Mammary epithelial cell (primary cell): ENCODE measurements around the gene ZNF559.

Experiments used
- EZH2 ChIP-seq: IDR thresholded peaks from 2 replicates; pipeline ENCODE4 v1.6.1; 2012; ENCODE audit warnings: low read length, inconsistent platforms, borderline replicate concordance
- TF ChIP-seq, protein P1 (sequence below), 2 donors: IDR thresholded peaks in 1 of 2; conservative IDR thresholded peaks in 1 of 2; 2 replicates each; pipeline ENCODE4 v1.5.1; 2011 to 2012; ENCODE audit warnings: inconsistent platforms in 2 of 2, low read length in 2 of 2, mild to moderate bottlenecking in 2 of 2, control low read depth in 1 of 2, low read depth in 1 of 2; ENCODE audit not compliant: insufficient read depth in 1 of 2; ENCODE audit errors: extremely low read depth in 1 of 2

DNA sequence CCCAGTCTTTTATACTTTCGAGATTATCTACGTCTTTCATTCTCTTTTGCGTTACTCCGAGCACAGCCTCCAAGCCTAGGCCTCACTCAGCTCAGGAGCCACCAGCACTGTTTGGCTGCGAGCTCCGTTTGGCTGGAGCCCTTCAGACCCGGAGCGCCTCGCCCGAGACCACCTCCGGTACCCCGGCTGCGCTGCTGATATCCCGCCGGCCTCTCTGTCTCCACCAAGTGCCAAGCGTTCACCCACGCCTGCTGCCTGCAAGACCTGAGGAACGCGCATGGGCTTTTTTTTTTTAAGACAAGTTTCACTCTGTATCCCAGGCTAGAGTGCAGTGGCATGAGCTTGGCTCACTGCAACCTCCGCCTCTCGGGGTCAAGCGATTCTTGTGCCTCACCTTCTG, 24.7 kb downstream of the ZNF559 start:
- TF ChIP-seq, protein P1, sequence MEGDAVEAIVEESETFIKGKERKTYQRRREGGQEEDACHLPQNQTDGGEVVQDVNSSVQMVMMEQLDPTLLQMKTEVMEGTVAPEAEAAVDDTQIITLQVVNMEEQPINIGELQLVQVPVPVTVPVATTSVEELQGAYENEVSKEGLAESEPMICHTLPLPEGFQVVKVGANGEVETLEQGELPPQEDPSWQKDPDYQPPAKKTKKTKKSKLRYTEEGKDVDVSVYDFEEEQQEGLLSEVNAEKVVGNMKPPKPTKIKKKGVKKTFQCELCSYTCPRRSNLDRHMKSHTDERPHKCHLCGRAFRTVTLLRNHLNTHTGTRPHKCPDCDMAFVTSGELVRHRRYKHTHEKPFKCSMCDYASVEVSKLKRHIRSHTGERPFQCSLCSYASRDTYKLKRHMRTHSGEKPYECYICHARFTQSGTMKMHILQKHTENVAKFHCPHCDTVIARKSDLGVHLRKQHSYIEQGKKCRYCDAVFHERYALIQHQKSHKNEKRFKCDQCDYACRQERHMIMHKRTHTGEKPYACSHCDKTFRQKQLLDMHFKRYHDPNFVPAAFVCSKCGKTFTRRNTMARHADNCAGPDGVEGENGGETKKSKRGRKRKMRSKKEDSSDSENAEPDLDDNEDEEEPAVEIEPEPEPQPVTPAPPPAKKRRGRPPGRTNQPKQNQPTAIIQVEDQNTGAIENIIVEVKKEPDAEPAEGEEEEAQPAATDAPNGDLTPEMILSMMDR (conservative IDR thresholded peaks at IDR 0.05 in 1 of 2, IDR thresholded peaks at IDR 0.05 in 1 of 2; ENCODE audit: extremely low read depth in 1 of 2, insufficient read depth in 1 of 2, low read depth in 1 of 2, low read length in 2 of 2) = no peak
- TF ChIP-seq EZH2 = no peak
